Measurements from ENCODE around the gene CIAO1.

GRCh38 chr2:96233436-96233835, 32.6 kb upstream of the CIAO1 start:
- TF ChIP-seq CTCF (IDR thresholded peaks at IDR 0.05; ENCODE audit: low read depth, low read length, missing input control) (no peak), HNF4A (conservative IDR thresholded peaks at IDR 0.05) (no peak)

Measured in liver (tissue), 3 donors.